Measurements from ENCODE around the gene PXYLP1.
"Not testable (repeated sequence)": the region's sequence is repeated elsewhere in the genome, so short reads cannot be mapped to it uniquely, and the experiment has no call there.

The PXYLP1 gene

DNA sequence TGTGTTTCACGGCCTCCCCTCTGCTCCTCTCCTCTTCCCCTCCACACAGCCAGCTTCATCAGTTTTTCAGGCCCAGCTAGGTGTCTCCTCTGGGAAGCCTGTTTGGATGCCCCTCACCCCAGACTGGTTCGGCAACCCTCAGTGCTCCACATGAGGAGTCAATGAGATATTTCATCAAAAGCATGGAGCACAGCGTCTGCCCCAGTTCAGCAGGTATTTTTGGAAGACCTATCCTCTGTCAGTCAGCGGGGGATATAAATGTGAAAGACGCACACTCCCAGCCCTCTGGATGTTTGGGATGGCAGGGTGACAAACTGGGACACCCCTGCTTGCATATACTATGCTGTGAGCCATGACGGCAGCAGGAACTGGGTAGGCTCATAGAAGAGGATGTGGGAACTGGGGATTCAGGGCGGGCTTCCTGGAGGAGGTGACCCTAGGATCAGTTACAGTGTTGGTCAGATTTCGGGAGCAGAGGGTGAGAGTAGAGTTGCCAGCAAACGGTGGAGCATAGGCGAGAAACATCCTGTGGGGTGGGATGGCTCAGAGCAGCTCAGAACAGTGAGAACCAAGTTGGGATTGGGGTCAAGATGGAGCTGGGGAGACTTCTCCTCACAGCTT, 42.9 kb downstream of the PXYLP1 start:
- no peak for DNase-seq

DNA sequence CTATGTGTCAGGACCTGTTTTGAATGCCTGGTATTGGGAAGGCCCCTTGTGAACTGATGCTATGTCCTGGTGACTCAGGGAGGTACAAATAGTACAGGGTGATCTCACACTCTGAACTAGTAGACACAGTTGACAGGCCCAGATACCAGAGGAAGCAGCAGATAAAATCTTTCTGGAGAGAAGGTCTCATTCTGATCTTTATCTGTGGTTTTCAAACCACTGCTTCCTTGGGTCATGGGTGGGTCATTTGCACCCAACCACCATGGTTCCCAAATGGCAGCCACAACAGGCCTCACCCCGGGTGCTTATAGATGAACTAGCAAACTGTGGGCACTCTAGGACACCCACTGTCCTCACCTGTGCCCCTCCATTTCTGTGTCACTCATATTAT, 43.4 kb downstream of the PXYLP1 start:
- peak; percentile 26 for DNase-seq

DNA sequence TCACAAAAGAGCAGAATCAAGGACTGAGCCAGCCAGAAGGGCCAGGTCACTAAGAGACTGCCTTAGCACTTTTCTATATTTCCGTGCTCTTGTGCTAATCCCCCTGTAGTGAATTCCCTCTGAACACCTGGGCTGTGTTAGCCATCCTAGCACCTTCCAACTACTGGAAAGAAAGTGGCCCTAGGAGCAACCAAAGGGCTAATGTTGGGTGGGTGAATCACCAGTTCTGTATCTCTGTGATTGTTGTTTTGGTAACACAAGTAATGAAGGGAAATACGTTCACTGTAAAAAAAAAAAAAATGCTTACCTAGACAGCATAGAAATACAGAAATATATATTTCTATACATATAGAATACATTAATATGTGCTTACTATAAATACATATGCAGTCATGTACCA, 43.9 kb downstream of the PXYLP1 start:
- no peak for DNase-seq

DNA sequence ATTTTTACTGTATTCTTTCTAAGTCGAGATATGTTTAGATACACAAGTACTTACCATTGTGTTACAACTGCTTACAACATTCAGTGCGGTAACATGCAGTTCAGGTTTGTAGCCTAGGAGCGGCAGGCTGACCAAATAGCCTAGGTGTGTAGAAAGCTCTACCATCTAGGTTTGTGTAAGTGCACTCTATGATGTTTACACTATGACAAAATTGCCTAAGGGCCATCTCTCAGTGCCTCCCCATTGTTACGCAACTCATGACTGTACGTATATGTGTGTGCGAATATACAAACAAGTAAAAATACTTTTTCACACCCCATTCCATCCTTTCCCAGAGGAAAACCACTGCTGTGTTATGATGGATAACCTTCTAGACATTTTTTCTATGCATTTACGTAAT, 44.3 kb downstream of the PXYLP1 start:
- no peak for DNase-seq

DNA sequence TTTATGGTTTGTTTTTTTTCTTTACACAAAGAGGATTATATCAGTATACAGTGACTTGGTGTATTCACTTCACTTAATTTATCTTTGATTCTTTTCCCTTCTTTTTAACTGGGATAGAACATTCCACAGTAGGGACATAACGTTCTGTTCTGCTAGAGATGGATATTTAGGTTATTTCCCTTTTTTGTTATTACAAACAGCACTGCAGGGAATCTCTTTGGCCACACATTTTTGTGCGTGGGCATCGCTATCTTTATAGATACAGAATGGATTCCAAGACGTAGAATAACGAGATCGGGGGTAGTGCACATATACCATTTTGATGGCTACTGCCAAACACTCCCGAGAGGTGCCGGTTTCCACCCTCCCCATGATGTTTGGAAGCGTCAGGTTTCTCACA, 44.8 kb downstream of the PXYLP1 start:
- DNase-seq = no peak

DNA sequence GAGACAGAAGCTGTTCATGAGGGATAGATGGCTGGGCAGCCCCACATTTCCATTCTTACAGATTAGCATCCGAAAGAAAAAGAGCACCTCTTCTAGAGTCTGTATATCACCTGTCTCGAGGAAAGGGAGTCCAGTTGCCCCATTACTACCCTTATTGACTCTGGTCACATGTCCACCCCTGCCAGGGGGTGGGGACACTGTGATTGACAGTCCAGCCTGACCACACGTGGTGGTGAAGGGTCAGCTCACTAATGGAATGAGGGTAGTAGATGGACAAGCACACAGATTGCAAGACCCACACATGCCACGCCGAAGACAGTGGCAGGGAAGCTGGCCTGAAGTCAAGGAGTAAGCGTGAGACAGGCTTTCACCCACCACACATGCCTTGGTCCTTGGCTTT, 45.8 kb downstream of the PXYLP1 start:
- no peak for DNase-seq

DNA sequence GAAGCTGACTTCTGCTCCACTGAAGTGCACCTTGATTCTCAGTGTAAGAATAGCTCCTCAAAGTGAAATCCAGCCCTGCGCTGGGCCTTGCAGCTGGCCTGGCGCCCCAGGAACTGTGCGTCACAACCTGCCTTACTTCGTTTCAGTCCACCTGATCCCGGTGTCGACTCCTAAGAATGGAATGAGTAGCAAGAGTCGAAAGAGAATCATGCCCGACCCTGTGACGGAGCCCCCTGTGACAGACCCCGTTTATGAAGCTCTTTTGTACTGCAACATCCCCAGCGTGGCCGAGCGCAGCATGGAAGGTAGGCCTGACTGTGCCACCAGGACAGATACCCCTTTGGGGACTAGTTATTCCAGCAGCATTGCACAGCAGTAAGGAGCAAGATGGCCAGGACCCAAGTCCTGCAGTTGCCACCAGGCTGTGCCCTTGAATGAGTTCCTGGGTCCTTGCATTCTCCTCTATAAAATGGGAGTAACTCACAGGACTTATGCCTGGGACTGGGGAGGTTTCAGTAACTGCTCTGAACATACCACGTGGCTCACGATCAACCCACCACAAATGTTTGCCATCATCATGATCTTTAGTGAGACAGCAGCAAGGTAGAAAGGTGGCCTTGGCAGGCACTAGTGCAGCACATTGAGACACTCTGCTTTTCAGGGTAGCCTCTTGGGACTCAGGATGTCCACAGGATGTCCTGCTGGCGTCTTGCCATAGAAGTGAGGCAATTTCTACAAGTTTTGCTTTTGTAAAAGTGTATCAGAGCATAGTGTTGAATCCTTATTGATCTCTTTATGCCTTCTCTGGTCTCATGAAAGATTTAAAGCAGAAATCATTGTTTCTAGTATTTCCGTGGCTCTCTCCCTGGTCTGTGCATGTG, 46.8 kb downstream of the PXYLP1 start:
- DNase-seq = peak; percentile 19

DNA sequence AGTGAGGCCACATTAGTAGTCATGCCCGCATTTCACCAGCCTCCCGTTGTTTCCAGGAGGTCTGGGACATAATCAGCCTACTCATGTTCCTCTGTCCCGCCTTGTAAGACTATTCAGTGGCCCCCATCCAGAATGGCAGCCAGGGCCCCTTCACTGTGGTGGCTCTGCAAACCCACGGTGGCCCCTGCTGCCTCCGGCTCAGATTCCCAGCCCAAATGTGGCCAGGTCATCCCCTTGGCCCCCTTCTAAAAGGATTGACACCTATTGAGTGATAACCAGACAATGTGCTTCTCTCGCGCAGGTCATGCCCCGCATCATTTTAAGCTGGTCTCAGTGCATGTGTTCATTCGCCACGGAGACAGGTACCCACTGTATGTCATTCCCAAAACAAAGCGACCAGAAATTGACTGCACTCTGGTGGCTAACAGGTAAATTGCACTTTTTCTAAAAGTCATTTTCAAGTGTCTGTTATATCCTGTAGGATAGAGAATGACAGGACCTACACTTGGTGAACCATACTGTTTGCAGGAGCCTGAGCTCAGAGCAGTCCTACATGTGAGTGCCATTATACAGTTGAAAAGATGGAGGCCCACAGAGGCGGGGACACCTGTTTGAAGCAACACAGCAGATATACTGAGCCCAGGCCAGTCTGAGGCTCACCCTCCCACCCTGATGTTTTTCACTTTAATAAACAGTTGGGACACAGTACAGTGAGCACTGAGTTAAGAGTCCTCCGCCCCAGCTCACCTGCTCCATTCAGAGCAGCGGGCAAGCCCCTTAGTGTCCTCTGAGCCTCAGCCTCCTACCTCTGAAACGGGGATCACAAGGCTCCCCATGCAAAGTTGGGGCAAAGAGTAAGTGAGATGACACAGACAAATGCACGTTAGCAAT, 47.7 kb downstream of the PXYLP1 start:
- peak; percentile 64 for DNase-seq

DNA sequence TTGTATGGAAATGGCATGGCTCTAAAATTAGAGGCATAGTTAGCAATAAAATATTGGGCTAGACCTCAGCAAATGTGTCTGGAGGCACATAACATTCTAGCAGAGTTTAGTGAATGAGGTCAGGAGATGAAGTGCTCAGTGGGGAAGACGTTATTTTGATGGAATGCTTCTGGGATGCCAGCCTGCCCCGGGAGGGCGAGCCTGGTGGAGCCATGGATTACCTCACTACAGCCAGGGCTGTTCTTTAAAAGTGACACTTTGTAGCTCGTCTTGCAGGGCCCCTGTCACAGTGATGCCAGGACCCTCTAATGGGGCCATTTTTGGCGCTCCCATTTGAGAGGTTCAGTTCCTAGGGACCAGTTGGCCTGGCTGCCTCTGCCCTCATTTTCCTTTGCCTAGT, 48.5 kb downstream of the PXYLP1 start:
- DNase-seq = no peak

DNA sequence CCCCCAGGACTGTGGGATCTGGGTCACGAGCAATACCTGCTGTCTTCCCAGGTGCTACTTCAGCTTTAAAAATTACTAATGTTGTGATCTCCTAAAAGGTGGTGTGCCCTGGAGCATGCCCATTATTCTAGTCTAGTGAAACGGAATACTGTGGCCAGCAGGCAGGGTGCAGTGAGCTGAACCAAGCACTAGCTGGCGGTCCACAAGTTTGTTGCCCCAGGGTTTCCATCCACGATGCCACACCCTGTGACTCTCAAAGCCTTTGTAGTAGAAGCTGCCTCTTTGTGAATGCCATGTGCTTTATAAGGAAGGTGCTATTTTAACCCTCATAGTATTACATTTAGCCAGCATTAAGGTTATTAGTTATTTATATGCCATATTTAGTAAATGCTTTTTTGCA, 49.1 kb downstream of the PXYLP1 start:
- peak; percentile 12 for DNase-seq

DNA sequence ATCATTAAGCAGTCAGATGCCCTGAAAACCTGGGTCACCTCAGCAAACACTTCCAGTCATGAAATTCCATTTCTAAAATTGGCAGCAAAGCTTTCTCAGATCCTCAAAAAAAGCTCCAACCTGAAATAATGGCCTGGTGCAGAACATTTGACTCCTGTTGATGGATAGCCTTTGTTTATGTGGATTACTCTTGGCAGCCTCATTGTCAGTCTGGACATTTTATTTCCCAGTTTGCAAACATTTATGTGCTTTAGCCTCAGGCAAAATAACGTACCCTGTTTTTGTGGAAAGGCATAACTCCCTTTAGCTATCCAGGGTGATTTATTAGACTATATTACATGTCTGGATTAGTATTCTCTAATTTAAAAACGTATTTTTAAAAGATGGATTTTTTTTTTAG, 53.9 kb downstream of the PXYLP1 start:
- no peak for DNase-seq

DNA sequence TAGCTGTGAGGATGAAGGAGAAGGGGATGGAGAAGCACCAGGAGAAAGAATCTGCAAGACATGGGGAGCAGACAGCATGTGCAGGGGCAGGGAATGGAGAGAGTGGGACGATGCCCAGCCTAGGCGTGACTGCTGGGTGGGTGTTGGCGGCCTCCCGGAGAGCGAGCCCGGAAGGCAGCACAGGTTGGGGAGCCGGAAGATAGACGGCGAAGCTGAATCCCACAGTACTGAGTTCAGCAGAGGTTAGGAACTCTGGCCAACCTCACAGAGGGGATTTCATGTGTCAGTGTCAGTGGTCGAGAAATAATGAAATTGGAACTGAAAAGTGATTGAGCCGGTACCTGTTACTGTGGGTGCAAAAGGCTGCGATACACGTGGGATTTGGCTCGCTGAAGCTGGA, 55.2 kb downstream of the PXYLP1 start:
- DNase-seq = no peak

DNA sequence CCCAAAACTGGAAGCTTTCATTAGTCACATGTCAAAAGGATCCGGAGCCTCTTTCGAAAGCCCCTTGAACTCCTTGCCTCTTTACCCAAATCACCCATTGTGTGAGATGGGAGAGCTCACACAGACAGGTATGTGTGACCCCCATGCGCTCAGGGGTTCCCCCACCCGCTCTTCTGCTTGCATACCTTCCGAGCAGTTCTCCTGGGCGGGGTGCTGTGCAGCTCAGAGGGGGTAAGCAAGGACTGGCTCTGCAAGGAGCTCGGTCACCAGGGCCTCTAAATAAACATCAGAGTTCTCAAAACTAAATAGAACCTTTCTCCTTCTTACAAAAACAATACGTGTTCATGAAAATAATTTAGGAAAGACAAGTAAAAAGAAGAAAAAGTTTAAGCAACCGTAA, 55.7 kb downstream of the PXYLP1 start:
- no peak for DNase-seq

DNA sequence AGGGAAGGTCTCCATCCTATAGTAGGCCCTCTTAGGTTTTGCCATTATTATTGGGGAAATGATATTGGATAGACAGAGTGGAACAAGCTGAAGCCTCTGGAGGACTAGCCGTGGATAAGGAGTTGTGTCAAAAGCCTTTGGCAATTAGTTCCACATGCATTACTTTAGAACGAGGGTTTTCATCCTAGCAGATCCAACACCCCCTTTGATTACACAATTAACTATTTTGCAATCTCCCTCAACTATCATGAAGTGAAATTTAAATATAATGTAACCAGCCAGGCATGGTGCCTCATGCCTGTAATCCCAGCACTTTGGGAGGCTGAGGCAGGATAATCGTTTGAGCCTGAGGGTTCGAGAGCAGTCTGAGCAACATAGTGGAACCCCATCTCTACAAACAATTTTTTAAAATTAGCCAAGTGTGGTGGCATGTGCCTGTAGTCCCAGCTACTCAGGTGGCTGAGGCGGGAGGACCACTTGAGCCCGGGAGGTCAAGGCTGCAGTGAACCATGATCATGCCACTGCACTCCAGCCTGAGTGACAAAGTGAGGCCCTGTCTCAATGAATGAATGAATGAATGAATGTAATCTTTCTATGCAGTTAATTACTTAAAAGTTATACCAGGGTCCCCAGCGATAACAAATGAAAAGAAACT, 56.8 kb downstream of the PXYLP1 start:
- DNase-seq = no peak

DNA sequence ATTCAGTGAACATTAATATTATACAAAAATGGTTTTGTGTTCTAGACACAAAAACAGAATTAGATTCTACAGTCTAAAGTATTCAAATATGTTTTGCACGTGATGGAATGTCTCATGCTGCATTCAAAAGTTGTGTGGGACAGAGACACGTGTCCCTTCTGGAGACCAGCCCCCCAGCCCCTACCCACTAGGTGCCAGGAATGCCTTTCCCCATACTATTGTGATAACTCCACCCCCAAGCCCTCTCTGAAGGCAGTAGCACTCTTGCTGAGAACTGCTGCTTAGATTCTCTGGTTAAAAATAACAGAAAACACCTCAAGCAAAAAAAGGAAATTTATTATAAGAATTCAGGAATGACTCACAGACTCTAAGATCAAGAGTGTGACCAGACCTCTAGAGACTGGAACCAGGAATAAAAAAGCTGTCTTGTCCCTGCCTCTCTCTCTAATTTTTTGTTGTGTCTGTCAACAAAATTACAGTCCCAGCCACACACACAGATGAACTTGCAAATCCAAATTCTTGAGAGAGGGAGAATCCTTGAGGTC, 57.7 kb downstream of the PXYLP1 start:
- no peak for DNase-seq

DNA sequence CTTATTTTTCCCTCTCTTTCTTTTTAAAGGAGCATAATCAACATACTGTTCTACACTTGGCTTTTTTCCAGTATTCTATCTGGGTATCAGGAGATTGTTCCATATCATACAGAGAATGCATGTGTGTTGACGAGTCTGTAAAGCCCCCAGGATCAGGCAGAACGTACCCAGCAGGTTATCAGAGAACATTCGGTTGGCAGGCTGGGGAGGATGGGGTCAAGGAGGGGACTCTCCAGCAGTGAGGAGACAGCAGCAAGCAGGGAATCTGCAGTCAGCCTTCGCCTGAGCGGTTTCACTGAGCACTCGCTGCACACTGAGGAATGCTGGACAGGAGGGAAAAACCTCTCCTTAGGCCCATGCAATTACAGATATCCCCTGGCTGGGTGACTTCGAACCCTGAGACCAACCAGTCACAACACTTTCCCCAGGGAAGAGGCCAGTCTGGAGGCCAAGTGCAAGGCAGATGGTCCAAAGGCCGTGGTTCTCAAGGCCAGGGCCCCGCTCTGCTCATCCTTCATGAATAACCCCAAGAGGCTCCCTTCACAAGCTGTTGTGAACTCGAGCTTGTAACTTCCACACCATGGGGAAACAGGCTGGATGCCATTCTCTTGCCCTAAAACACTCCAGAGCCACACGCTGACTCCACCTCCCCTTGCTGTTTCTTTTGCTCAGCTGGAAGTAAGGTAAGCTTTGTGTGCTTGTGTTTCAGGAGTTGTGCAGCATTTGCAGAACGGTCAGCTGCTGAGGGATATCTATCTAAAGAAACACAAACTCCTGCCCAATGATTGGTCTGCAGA, 60.1 kb downstream of the PXYLP1 start:
- peak; percentile 67 for DNase-seq

DNA sequence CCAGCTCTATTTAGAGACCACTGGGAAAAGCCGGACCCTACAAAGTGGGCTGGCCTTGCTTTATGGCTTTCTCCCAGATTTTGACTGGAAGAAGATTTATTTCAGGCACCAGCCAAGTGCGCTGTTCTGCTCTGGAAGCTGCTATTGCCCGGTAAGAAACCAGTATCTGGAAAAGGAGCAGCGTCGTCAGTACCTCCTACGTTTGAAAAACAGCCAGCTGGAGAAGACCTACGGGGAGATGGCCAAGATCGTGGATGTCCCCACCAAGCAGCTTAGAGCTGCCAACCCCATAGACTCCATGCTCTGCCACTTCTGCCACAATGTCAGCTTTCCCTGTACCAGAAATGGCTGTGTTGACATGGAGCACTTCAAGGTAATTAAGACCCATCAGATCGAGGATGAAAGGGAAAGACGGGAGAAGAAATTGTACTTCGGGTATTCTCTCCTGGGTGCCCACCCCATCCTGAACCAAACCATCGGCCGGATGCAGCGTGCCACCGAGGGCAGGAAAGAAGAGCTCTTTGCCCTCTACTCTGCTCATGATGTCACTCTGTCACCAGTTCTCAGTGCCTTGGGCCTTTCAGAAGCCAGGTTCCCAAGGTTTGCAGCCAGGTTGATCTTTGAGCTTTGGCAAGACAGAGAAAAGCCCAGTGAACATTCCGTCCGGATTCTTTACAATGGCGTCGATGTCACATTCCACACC, 60.9 kb downstream of the PXYLP1 start:
- DNase-seq = no peak

DNA sequence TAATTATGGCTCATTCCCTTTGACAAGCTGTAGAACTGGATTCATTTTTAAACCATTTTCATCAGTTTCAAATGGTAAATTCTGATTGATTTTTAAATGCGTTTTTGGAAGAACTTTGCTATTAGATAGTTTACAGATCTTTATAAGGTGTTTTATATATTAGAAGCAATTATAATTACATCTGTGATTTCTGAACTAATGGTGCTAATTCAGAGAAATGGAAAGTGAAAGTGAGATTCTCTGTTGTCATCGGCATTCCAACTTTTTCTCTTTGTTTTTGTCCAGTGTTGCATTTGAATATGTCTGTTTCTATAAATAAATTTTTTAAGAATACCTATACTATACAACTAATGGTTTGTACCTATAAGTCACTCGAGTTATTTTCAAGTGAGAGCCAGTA, 62.7 kb downstream of the PXYLP1 start:
- no peak for DNase-seq

DNA sequence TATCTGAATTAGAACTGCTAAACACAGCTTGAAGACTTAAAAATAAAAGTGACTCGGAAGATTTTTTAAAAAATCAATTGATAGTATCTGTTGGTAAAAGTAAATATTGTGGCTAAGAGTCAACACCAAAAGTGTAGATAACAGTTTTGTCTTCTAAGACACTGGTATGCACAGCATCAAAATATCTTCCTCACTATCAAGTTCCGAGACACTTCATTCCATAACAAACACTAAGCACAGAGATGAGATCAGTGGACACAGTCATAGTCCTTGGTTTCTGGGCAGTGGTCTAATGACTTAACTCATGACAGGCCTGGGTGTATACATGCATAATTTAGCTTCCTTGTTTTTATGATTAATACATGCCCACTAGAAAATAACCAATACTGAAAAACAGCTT, 63.2 kb downstream of the PXYLP1 start:
- DNase-seq = peak; percentile 54

DNA sequence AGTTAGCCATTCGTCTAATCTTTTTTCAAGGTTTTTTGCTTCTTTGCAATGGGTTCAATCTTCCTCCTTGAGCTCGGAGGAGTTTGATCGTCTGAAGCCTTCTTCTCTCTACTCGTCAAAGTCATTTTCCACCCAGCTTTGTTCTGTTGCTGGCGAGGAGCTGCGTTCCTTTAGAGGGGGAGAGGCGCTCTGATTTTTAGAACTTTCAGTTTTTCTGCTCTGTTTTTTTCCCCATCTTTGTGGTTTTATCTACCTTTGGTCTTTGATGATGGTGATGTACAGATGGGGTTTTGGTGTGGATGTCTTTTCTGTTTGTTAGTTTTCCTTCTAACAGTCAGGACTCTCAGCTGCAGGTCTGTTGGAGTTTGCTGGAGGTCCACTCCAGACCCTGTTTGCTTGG, 68.8 kb downstream of the PXYLP1 start:
- not testable (repeated sequence) for DNase-seq
